Neural cell (in vitro differentiated cells): ENCODE measurements around the gene RBMS2.

Source experiments
- CTCF ChIP-seq: fragments of 450-650 bp; IDR thresholded peaks from 2 replicates; pipeline ENCODE4 v1.5.1; 2014; ENCODE audit warnings: antibody characterized with exemption, mild to moderate bottlenecking, moderate library complexity; ENCODE audit not compliant: poor library complexity, severe bottlenecking
- EP300 ChIP-seq: fragments of 450-650 bp; conservative IDR thresholded peaks from 2 replicates; pipeline ENCODE4 v1.6.1; 2014; ENCODE audit warnings: antibody characterized with exemption, mild to moderate bottlenecking, moderate library complexity; ENCODE audit not compliant: poor library complexity, severe bottlenecking
- EZH2 ChIP-seq: fragments of 200-600, 300-800 bp; shearing (Covaris generic), sonication (generic); IDR thresholded peaks from 2 replicates; pipeline ENCODE4 v1.6.1; 2014; ENCODE audit warnings: antibody characterized with exemption, low read length, borderline replicate concordance, mild to moderate bottlenecking; ENCODE audit not compliant: insufficient read depth, poor library complexity, severe bottlenecking
- MXI1 ChIP-seq: fragments of 450-650 bp; conservative IDR thresholded peaks from 2 replicates; pipeline ENCODE4 v1.6.1; 2014; ENCODE audit warnings: antibody characterized with exemption, mild to moderate bottlenecking; ENCODE audit not compliant: poor library complexity, severe bottlenecking
- POLR2AphosphoS5 ChIP-seq: IDR thresholded peaks from 2 replicates; pipeline ENCODE4 v1.6.1; 2012
- RAD21 ChIP-seq: fragments of 450-650 bp; conservative IDR thresholded peaks from 2 replicates; pipeline ENCODE4 v1.6.1; 2014; ENCODE audit warnings: antibody characterized with exemption, mild to moderate bottlenecking, moderate library complexity
- REST ChIP-seq: IDR thresholded peaks from 2 replicates; pipeline ENCODE4 v1.6.1; 2012; ENCODE audit warnings: borderline replicate concordance
- SMC3 ChIP-seq: fragments of 450-650 bp; conservative IDR thresholded peaks from 2 replicates; pipeline ENCODE4 v1.6.1; 2014; ENCODE audit warnings: antibody characterized with exemption, mild to moderate bottlenecking, moderate library complexity; ENCODE audit not compliant: poor library complexity
- TAF1 ChIP-seq: IDR thresholded peaks from 2 replicates; pipeline ENCODE4 v1.6.1; 2012; ENCODE audit warnings: low read depth

- no peak for TF ChIP-seq CTCF
- no peak for TF ChIP-seq POLR2AphosphoS5
- TF ChIP-seq RAD21 = no peak
- no peak for TF ChIP-seq TAF1
- peak; percentile 22 for TF ChIP-seq REST
- no peak for TF ChIP-seq EZH2
- no peak for TF ChIP-seq EP300
- TF ChIP-seq MXI1 = no peak
- no peak for TF ChIP-seq SMC3
Measured at GRCh38 chr12:56635806-56636674, 114.4 kb downstream of the RBMS2 start.
